Spleen (tissue), 7 donors: ENCODE results near the gene SCUBE1.

Experiments used
- POLR2A ChIP-seq, 3 donors: fragments of 450-650 bp; IDR thresholded peaks; one replicate each; pipeline ENCODE4 v1.5.1; 2017; ENCODE audit warnings: antibody characterized with exemption in 3 of 3, mild to moderate bottlenecking in 1 of 3
- POLR2AphosphoS5 ChIP-seq, 3 donors: sonication (generic); formaldehyde crosslinking; IDR thresholded peaks; one replicate each; pipeline ENCODE4 v1.5.1; 2017; ENCODE audit warnings: antibody characterized with exemption in 3 of 3
- TF ChIP-seq, protein P1 (sequence below), 11 experiments: fragments of 200-600 bp in 7 of 11; fragments of 450-650 bp in 4 of 11; sonication (generic) in 4 of 11; IDR thresholded peaks in 8 of 11; conservative IDR thresholded peaks in 3 of 11; 1 replicate in 7 of 11; 2 replicates in 4 of 11; pipeline versions ENCODE4 v1.4.0 to v1.8.0; 2016 to 2021; ENCODE audit warnings: antibody characterized with exemption in 11 of 11, inconsistent platforms in 4 of 11, mild to moderate bottlenecking in 1 of 11
- donor health status: DM: no; HTN: no; CAD: no; lungs with moderate emphysema.
- donor health status: DM: no; HTN: no; CAD: no.
- donor health status: DM: no; HTN: no; CAD: no.

GRCh38 chr22:43255299-43255698 lies 87.9 kb downstream of the SCUBE1 start:
- TF ChIP-seq POLR2A (IDR thresholded peaks at IDR 0.05) (no peak), POLR2AphosphoS5 (IDR thresholded peaks at IDR 0.05) (no peak)
- TF ChIP-seq, protein P1, sequence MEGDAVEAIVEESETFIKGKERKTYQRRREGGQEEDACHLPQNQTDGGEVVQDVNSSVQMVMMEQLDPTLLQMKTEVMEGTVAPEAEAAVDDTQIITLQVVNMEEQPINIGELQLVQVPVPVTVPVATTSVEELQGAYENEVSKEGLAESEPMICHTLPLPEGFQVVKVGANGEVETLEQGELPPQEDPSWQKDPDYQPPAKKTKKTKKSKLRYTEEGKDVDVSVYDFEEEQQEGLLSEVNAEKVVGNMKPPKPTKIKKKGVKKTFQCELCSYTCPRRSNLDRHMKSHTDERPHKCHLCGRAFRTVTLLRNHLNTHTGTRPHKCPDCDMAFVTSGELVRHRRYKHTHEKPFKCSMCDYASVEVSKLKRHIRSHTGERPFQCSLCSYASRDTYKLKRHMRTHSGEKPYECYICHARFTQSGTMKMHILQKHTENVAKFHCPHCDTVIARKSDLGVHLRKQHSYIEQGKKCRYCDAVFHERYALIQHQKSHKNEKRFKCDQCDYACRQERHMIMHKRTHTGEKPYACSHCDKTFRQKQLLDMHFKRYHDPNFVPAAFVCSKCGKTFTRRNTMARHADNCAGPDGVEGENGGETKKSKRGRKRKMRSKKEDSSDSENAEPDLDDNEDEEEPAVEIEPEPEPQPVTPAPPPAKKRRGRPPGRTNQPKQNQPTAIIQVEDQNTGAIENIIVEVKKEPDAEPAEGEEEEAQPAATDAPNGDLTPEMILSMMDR (IDR thresholded peaks at IDR 0.05 in 8 of 11, conservative IDR thresholded peaks at IDR 0.05 in 3 of 11), result no peak
